Measurements from ENCODE around the gene CD7. TPM values are rescaled to one million over a fixed set of nuclear protein-coding genes. Genes with fewer than 3 reads are reported as not detected.

The CD7 gene
- total and polyA plus RNA-seq, 9 of the 15 experiments (the other 6 are each of a cell fraction or from before 2014, with no cell fraction given) = 0.21 to 0.35 TPM; not detected in 7

DNA sequence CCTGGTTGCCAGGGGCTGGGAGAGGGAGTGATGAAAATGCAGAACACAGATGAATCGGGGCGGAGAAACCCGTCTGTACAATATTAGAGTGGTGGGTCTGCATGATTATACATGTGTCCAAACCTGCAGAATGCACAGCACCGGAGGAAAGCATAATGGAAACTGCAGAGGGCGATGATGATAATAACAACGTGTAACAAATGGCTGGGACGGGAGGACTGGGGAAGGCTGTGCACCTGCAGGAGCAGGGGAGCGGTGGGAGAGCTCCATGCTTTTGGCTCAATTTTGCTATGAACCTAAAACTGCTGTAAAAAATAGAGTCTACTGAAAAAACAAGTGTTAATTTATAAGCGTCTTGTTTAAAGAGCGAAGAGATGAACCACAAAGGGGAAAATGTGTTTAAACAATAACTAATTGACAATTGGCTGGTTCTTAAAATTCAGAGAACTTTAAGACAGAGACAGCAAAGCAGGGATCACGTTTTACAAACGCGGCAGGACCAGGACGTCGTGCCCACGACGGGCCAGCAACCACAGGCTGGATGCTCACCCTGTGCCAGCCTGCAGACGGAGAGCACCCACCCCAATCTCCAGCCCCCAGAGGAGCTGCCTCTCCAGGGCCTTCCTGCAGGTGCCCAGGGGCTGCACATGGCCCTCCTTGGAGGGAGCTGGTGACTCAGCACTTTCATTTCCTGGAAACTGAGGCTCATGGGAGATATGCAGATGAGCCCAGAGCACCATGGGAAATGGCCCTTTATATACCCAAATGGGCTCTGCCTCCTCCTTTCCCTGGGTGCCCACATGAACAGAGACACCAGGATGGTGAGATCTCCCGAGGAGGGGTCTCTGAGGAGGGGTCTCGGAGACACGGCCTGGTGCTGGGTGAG is 41.3 kb upstream of the CD7 start, which contains the start of gene TEX19 (continued):
- TF ChIP-seq ZNF143 (CRISPR knock-in tag; IDR thresholded peaks at IDR 0.05) = peak; percentile 79
- peak; percentile 53; the same call in 1 of the 2 replicates for TF ChIP-seq TOE1 (IDR thresholded peaks at IDR 0.05; ENCODE audit: borderline replicate concordance)
- TF ChIP-seq TOE1 (CRISPR knock-in tag; IDR thresholded peaks at IDR 0.05; ENCODE audit: borderline replicate concordance, low read depth) = 0 out of 2 replicates have a peak, but pooled peaks have one; percentile 31
- 0 out of 2 replicates have a peak, but pooled peaks have one; percentile 63 for TF ChIP-seq HDAC8 (tag; IDR thresholded peaks at IDR 0.05)
- no peak for TF ChIP-seq GTF2E2 (tag; IDR thresholded peaks at IDR 0.05)
- TF ChIP-seq RB1 (IDR thresholded peaks at IDR 0.05; ENCODE audit: low read depth) = no peak
- TF ChIP-seq, protein P1, sequence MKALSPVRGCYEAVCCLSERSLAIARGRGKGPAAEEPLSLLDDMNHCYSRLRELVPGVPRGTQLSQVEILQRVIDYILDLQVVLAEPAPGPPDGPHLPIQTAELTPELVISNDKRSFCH (CRISPR knock-in tag; IDR thresholded peaks at IDR 0.05) = no peak
- TF ChIP-seq, protein P1 (tag; IDR thresholded peaks at IDR 0.05) = peak; percentile 59; the same call in 1 of the 2 replicates
- TF ChIP-seq ILF3 (IDR thresholded peaks at IDR 0.05; ENCODE audit: borderline replicate concordance) = no peak
- TF ChIP-seq, protein P2, sequence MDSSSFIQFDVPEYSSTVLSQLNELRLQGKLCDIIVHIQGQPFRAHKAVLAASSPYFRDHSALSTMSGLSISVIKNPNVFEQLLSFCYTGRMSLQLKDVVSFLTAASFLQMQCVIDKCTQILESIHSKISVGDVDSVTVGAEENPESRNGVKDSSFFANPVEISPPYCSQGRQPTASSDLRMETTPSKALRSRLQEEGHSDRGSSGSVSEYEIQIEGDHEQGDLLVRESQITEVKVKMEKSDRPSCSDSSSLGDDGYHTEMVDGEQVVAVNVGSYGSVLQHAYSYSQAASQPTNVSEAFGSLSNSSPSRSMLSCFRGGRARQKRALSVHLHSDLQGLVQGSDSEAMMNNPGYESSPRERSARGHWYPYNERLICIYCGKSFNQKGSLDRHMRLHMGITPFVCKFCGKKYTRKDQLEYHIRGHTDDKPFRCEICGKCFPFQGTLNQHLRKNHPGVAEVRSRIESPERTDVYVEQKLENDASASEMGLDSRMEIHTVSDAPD (CRISPR knock-in tag; IDR thresholded peaks at IDR 0.05) = no peak
- no peak for TF ChIP-seq ZNF124 (CRISPR knock-in tag; IDR thresholded peaks at IDR 0.05)
- TF ChIP-seq, protein P3, sequence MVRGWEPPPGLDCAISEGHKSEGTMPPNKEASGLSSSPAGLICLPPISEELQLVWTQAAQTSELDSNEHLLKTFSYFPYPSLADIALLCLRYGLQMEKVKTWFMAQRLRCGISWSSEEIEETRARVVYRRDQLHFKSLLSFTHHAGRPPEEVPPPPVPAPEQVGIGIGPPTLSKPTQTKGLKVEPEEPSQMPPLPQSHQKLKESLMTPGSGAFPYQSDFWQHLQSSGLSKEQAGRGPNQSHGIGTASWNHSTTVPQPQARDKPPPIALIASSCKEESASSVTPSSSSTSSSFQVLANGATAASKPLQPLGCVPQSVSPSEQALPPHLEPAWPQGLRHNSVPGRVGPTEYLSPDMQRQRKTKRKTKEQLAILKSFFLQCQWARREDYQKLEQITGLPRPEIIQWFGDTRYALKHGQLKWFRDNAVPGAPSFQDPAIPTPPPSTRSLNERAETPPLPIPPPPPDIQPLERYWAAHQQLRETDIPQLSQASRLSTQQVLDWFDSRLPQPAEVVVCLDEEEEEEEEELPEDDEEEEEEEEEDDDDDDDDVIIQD (CRISPR knock-in tag; IDR thresholded peaks at IDR 0.05) = no peak
- no peak for TF ChIP-seq ZNF79 (CRISPR knock-in tag; IDR thresholded peaks at IDR 0.05; ENCODE audit: low read depth)
- peak in 1 of 2 experiments; percentile 83; a peak in 1 of 3 replicates for TF ChIP-seq CBX3 (IDR thresholded peaks at IDR 0.05; ENCODE audit: borderline replicate concordance in 1 of 2, low read length in 2 of 2)
- TF ChIP-seq HCFC1 (IDR thresholded peaks at IDR 0.05; ENCODE audit: low read depth, low read length) = no peak
- no peak for TF ChIP-seq FOXA1 (IDR thresholded peaks at IDR 0.05; ENCODE audit: borderline replicate concordance)
- TF ChIP-seq, protein P4, sequence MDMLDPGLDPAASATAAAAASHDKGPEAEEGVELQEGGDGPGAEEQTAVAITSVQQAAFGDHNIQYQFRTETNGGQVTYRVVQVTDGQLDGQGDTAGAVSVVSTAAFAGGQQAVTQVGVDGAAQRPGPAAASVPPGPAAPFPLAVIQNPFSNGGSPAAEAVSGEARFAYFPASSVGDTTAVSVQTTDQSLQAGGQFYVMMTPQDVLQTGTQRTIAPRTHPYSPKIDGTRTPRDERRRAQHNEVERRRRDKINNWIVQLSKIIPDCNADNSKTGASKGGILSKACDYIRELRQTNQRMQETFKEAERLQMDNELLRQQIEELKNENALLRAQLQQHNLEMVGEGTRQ (CRISPR knock-in tag; IDR thresholded peaks at IDR 0.05) = no peak
- TF ChIP-seq NR4A1 (CRISPR knock-in tag; IDR thresholded peaks at IDR 0.05) = no peak
- peak; percentile 83 for TF ChIP-seq NR4A1 (tag; IDR thresholded peaks at IDR 0.05)
- TF ChIP-seq, protein P5, sequence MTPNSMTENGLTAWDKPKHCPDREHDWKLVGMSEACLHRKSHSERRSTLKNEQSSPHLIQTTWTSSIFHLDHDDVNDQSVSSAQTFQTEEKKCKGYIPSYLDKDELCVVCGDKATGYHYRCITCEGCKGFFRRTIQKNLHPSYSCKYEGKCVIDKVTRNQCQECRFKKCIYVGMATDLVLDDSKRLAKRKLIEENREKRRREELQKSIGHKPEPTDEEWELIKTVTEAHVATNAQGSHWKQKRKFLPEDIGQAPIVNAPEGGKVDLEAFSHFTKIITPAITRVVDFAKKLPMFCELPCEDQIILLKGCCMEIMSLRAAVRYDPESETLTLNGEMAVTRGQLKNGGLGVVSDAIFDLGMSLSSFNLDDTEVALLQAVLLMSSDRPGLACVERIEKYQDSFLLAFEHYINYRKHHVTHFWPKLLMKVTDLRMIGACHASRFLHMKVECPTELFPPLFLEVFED (CRISPR knock-in tag; conservative IDR thresholded peaks at IDR 0.05) = no peak
- TF ChIP-seq KLF6 (CRISPR knock-in tag; IDR thresholded peaks at IDR 0.05; ENCODE audit: borderline replicate concordance) = no peak

Data from K562 (cell line).